IgD-negative memory B cell (primary cell): Measurements from ENCODE around the gene ARHGEF5. TPM values are rescaled to one million over a fixed set of nuclear protein-coding genes. Genes with fewer than 3 reads are reported as not detected.
"Not testable (repeated sequence)": the region's sequence is repeated elsewhere in the genome, so short reads cannot be mapped to it uniquely, and the experiment has no call there.

Source experiments
- H3K27ac Mint-ChIP-seq, 3 donors: one replicate each; pipeline ENCODE4 v1.8.0; 2020 to 2022; ENCODE audit warnings: mild to moderate bottlenecking in 3 of 3, mixed read lengths in 3 of 3, moderate library complexity in 1 of 3
- H3K27me3 Mint-ChIP-seq: one replicate; pipeline ENCODE4 v1.8.0; 2021; ENCODE audit warnings: mixed read lengths
- H3K36me3 Mint-ChIP-seq: one replicate; pipeline ENCODE4 v1.8.0; 2020; ENCODE audit warnings: mild to moderate bottlenecking, mixed read lengths
- H3K4me1 Mint-ChIP-seq, 3 donors: one replicate each; pipeline ENCODE4 v1.8.0; 2020 to 2022; ENCODE audit warnings: mixed read lengths in 3 of 3, mild to moderate bottlenecking in 1 of 3
- H3K4me3 Mint-ChIP-seq, 4 donors: one replicate each; pipeline ENCODE4 v1.8.0; 2020 to 2022; ENCODE audit warnings: mild to moderate bottlenecking in 4 of 4, mixed read lengths in 4 of 4, moderate library complexity in 3 of 4
- H3K9me3 Mint-ChIP-seq, 3 donors: one replicate each; pipeline ENCODE4 v1.8.0; 2020 to 2021; ENCODE audit warnings: mixed read lengths in 3 of 3, mild to moderate bottlenecking in 1 of 3
- polyA plus RNA-seq: library from polyadenylated mRNA; unstranded; fragments of 300-500 nt; fragmentation: Illumina TruSeq; gene quantifications from one replicate; pipeline ENCODE4 v1.2.3, GENCODE V29; 2021

The ARHGEF5 gene
- polyA plus RNA-seq, 1 donor from 2014 or later, result 1.4 TPM

GRCh38 chr7:144399946-144400345 is 44.7 kb downstream of the ARHGEF5 start:
- Mint-ChIP-seq H3K36me3 (no peaks in the 10 kb centered on the region), H3K4me3 (no peak overlapping the region), H3K27ac (no peak overlapping the region), H3K9me3 (no peaks in the 10 kb centered on the region), H3K4me1 (peaks cover 0 to 6% (median 0%) of the 10 kb centered on the region in 3 donors), H3K27me3 (peaks cover 6% of the 10 kb centered on the region)

- peaks cover 7% of the 10 kb centered on the region for H3K27me3 Mint-ChIP-seq
- peaks cover 0 to 3% (median 0%) of the 10 kb centered on the region in 3 donors for H3K4me1 Mint-ChIP-seq
- no peaks in the 10 kb centered on the region for H3K36me3 Mint-ChIP-seq
- H3K9me3 Mint-ChIP-seq, result no peaks in the 10 kb centered on the region
- H3K27ac Mint-ChIP-seq, result no peak overlapping the region
- H3K4me3 Mint-ChIP-seq, result no peak overlapping the region
These were observed 46.3 kb downstream of the ARHGEF5 start for GRCh38 chr7:144401490-144401889.

GRCh38 chr7:144403102-144403501 is 47.9 kb downstream of the ARHGEF5 start:
- peaks cover 11% of the 10 kb centered on the region for H3K27me3 Mint-ChIP-seq
- no peaks in the 10 kb centered on the region for H3K9me3 Mint-ChIP-seq
- H3K4me1 Mint-ChIP-seq, result peaks cover 0 to 3% (median 0%) of the 10 kb centered on the region in 3 donors
- H3K4me3 Mint-ChIP-seq, result no peak overlapping the region
- no peak overlapping the region for H3K27ac Mint-ChIP-seq
- H3K36me3 Mint-ChIP-seq, result no peaks in the 10 kb centered on the region

GRCh38 chr7:144403649-144404061 is 48.5 kb downstream of the ARHGEF5 start, which contains the start of gene NOBOX:
Gene NOBOX (minus strand): TSS chr7:144403693.
- Mint-ChIP-seq H3K4me1 (peaks cover 0 to 3% (median 0%) of the 10 kb centered on the region in 3 donors), H3K27ac (no peak within 1 kb of the TSS), H3K9me3 (no peaks in the 10 kb centered on the region), H3K4me3 (no peak within 1 kb of the TSS), H3K36me3 (no peaks in the 10 kb centered on the region), H3K27me3 (peaks cover 15% of the 10 kb centered on the region)

- H3K4me1 Mint-ChIP-seq, result peaks cover 0 to 3% (median 0%) of the 10 kb centered on the region in 3 donors
- no peak overlapping the region for H3K27ac Mint-ChIP-seq
- H3K27me3 Mint-ChIP-seq, result peaks cover 17% of the 10 kb centered on the region
- H3K9me3 Mint-ChIP-seq, result no peaks in the 10 kb centered on the region
- H3K36me3 Mint-ChIP-seq, result no peaks in the 10 kb centered on the region
- no peak overlapping the region for H3K4me3 Mint-ChIP-seq
These were observed 49.7 kb downstream of the ARHGEF5 start for GRCh38 chr7:144404946-144405345.

- H3K4me1 Mint-ChIP-seq, result no peaks in the 10 kb centered on the region
- no peak overlapping the region for H3K27ac Mint-ChIP-seq
- no peaks in the 10 kb centered on the region for H3K9me3 Mint-ChIP-seq
These were observed 52.2 kb downstream of the ARHGEF5 start for GRCh38 chr7:144407266-144407931.

GRCh38 chr7:144408121-144408520 is 52.9 kb downstream of the ARHGEF5 start:
- peaks cover 20% of the 10 kb centered on the region for H3K27me3 Mint-ChIP-seq
- no peaks in the 10 kb centered on the region for H3K4me1 Mint-ChIP-seq
- no peak overlapping the region for H3K27ac Mint-ChIP-seq
- H3K4me3 Mint-ChIP-seq, result no peak overlapping the region
- H3K9me3 Mint-ChIP-seq, result no peaks in the 10 kb centered on the region
- H3K36me3 Mint-ChIP-seq, result no peaks in the 10 kb centered on the region

More at GRCh38 chr7:144407266-144407931, 52.2 kb downstream of the ARHGEF5 start:
- Mint-ChIP-seq H3K27me3 (peaks cover 21% of the 10 kb centered on the region), H3K4me3 (no peak overlapping the region), H3K36me3 (no peaks in the 10 kb centered on the region)

GRCh38 chr7:144410441-144410840 is 55.2 kb downstream of the ARHGEF5 start:
- Mint-ChIP-seq H3K4me3 (no peak overlapping the region), H3K27me3 (peaks cover 22% of the 10 kb centered on the region), H3K9me3 (no peaks in the 10 kb centered on the region), H3K36me3 (no peaks in the 10 kb centered on the region), H3K4me1 (no peaks in the 10 kb centered on the region), H3K27ac (no peak overlapping the region)

- Mint-ChIP-seq H3K36me3 (no peaks in the 10 kb centered on the region), H3K9me3 (peaks cover 0 to 3% (median 0%) of the 10 kb centered on the region in 3 donors), H3K27ac (no peak overlapping the region), H3K27me3 (peaks cover 11% of the 10 kb centered on the region), H3K4me3 (no peak overlapping the region), H3K4me1 (no peaks in the 10 kb centered on the region)
These were observed 59.6 kb downstream of the ARHGEF5 start for GRCh38 chr7:144414815-144415214.

- peaks cover 4% of the 10 kb centered on the region for H3K27me3 Mint-ChIP-seq
- H3K27ac Mint-ChIP-seq, result no peak overlapping the region
- no peaks in the 10 kb centered on the region for H3K36me3 Mint-ChIP-seq
- no peak overlapping the region for H3K4me3 Mint-ChIP-seq
- H3K9me3 Mint-ChIP-seq, result peaks cover 0 to 3% (median 0%) of the 10 kb centered on the region in 3 donors
- H3K4me1 Mint-ChIP-seq, result no peaks in the 10 kb centered on the region
These were observed 60.7 kb downstream of the ARHGEF5 start for GRCh38 chr7:144415858-144416257.

- H3K27me3 Mint-ChIP-seq, result peaks cover 2% of the 10 kb centered on the region
- no peak overlapping the region for H3K4me3 Mint-ChIP-seq
- H3K27ac Mint-ChIP-seq, result no peak overlapping the region
- no peaks in the 10 kb centered on the region for H3K4me1 Mint-ChIP-seq
- peaks cover 0 to 3% (median 0%) of the 10 kb centered on the region in 3 donors for H3K9me3 Mint-ChIP-seq
- H3K36me3 Mint-ChIP-seq, result no peaks in the 10 kb centered on the region
These were observed 61.1 kb downstream of the ARHGEF5 start for GRCh38 chr7:144416341-144416740.

GRCh38 chr7:144418931-144419330 is 63.7 kb downstream of the ARHGEF5 start:
- not testable (repeated sequence) for H3K9me3 Mint-ChIP-seq, H3K36me3 Mint-ChIP-seq, H3K4me1 Mint-ChIP-seq, H3K4me3 Mint-ChIP-seq, H3K27me3 Mint-ChIP-seq, H3K27ac Mint-ChIP-seq

GRCh38 chr7:144427539-144427938 is 72.3 kb downstream of the ARHGEF5 start:
- H3K9me3 Mint-ChIP-seq, result peaks cover 4 to 31% (median 18%) of the 10 kb centered on the region in 3 donors
- not testable (repeated sequence) for H3K27me3 Mint-ChIP-seq, H3K4me1 Mint-ChIP-seq, H3K36me3 Mint-ChIP-seq, H3K27ac Mint-ChIP-seq
- H3K4me3 Mint-ChIP-seq, result peak overlapping the region in 1 of 4 donors; percentile 9

GRCh38 chr7:144428431-144428830 is 73.2 kb downstream of the ARHGEF5 start:
- no peak overlapping the region for H3K4me3 Mint-ChIP-seq
- no peaks in the 10 kb centered on the region for H3K4me1 Mint-ChIP-seq
- peaks cover 4 to 31% (median 18%) of the 10 kb centered on the region in 3 donors for H3K9me3 Mint-ChIP-seq
- H3K36me3 Mint-ChIP-seq, result peaks cover 2% of the 10 kb centered on the region
- no peak overlapping the region for H3K27ac Mint-ChIP-seq
- no peaks in the 10 kb centered on the region for H3K27me3 Mint-ChIP-seq
